Measurements from ENCODE around the gene PTDSS2. TPM values are rescaled to one million over a fixed set of nuclear protein-coding genes. Genes with fewer than 3 reads are reported as not detected.

The PTDSS2 gene
- total and polyA plus RNA-seq, 8 donors, result 11.3 to 44.7 (median 15.7) TPM

DNA sequence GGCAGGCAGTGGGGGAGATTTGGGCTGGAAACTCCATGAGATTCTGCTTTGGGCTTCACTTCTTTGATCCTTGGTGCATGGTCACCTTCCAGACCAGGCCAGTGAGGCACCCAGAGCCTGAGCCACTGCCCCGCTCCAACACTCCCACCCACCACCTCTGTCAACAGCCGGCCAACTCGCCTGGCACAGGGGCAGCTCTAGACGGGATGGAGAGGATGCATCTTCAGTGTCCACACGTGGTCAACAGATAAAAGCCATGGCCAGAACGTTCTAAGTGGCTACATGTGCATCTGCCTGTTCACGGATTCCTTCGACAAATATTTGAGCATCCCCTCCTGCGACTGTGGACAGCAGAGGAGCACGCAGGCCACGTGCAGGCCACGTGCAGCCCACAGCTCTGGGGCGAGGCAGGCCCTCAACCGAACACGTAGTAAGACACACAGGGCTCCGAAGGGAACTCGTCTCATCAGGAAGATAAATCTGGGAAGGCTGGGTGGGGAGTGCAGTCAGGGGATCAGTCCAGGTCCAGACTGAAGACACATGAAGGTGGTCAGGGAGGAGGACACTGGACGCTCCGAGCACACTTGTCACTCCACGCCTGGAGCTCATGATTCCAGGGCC, 88.5 kb downstream of the PTDSS2 start:
- peaks cover 6 to 15% (median 9%) of the 10 kb centered on the region in 3 donors for H3K4me1 ChIP-seq
- H3K9me3 ChIP-seq, result no peaks in the 10 kb centered on the region
- no peak for ATAC-seq
- no peak overlapping the region for H3K27ac ChIP-seq
- H3K27me3 ChIP-seq, result no peaks in the 10 kb centered on the region
- H3K36me3 ChIP-seq, result no peaks in the 10 kb centered on the region
- 85 to 87% methylated on average over 20 of the region's 20 CpGs for WGBS, 2 donors
- no peak for FAIRE-seq
- intact Hi-C loops (cut with DNase I), result no loop called here
- no peak overlapping the region for H3K4me3 ChIP-seq
- TF ChIP-seq, protein P1, sequence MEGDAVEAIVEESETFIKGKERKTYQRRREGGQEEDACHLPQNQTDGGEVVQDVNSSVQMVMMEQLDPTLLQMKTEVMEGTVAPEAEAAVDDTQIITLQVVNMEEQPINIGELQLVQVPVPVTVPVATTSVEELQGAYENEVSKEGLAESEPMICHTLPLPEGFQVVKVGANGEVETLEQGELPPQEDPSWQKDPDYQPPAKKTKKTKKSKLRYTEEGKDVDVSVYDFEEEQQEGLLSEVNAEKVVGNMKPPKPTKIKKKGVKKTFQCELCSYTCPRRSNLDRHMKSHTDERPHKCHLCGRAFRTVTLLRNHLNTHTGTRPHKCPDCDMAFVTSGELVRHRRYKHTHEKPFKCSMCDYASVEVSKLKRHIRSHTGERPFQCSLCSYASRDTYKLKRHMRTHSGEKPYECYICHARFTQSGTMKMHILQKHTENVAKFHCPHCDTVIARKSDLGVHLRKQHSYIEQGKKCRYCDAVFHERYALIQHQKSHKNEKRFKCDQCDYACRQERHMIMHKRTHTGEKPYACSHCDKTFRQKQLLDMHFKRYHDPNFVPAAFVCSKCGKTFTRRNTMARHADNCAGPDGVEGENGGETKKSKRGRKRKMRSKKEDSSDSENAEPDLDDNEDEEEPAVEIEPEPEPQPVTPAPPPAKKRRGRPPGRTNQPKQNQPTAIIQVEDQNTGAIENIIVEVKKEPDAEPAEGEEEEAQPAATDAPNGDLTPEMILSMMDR (IDR thresholded peaks at IDR 0.05), result no peak
- DNase-seq, result peak in 3 of 6 donors; percentile 4 to 58 (median 40)

DNA sequence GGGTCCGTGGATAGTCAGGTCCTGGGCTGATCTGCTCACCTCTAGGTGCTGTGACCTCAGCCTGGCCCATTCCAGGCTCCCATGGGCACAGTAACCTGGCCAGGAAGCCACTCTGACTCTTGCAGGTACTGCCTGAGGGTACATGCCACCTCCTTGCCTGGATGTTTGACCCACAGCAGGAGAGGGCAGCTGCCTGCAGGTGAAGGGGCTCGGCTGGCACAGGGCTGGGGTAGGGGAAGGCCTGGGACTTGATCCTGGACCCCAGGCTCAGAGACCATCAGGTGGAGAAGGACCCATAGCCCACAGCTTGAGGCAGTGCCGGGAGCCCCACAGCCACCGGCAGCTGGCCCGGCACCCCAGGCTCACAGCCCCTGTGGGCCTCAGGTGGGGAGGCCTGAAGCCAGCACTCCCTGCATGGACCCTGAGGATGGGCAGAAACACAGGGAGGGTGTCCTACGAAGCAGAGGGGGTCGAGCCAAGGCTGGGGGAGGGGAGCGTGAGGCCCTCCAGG, 89.9 kb downstream of the PTDSS2 start:
- Histone ChIP-seq H3K27ac (no peak overlapping the region), H3K4me3 (no peak overlapping the region), H3K4me1 (peaks cover 5 to 15% (median 6%) of the 10 kb centered on the region in 3 donors), H3K9me3 (no peaks in the 10 kb centered on the region), H3K27me3 (no peaks in the 10 kb centered on the region), H3K36me3 (no peaks in the 10 kb centered on the region)
- intact Hi-C loops (cut with DNase I), result no loop called here
- TF ChIP-seq, protein P1 (IDR thresholded peaks at IDR 0.05), result no peak
- ATAC-seq (no peak), DNase-seq (peak in 3 of 6 donors; percentile 7 to 77 (median 34)), FAIRE-seq (no peak)
- 84 to 89% methylated on average over 8 of the region's 8 CpGs for WGBS, 2 donors

Other genes starting within 250 kb of the PTDSS2 start
- gene BET1L, start 242.9 kb upstream of the PTDSS2 start, total RNA-seq, result 10 to 100 TPM; 29.8 to 53.4 (median 48.8) TPM
- gene BET1L, start 242.9 kb upstream of the PTDSS2 start, polyA plus RNA-seq, result 10 to 100 TPM; 27.7 to 30.7 TPM
- gene RIC8A, start 242.6 kb upstream of the PTDSS2 start, total RNA-seq, result 10 to 100 TPM; 29.7 to 49.3 (median 40.9) TPM
- gene RIC8A, start 242.6 kb upstream of the PTDSS2 start, polyA plus RNA-seq, result 10 to 100 TPM; 39.6 to 47.1 TPM
- 10 to 100 TPM in 4 of 6 donors, 1 to 10 TPM in 2; 7.7 to 13.2 (median 10.9) TPM for gene SIRT3, start 213.9 kb upstream of the PTDSS2 start, total RNA-seq
- 10 to 100 TPM; 21.4 to 25.1 TPM for gene SIRT3, start 213.9 kb upstream of the PTDSS2 start, polyA plus RNA-seq
- gene PSMD13, start 213.3 kb upstream of the PTDSS2 start, total RNA-seq, result 10 to 100 TPM; 35.5 to 48.3 (median 41.9) TPM
- gene PSMD13, start 213.3 kb upstream of the PTDSS2 start, polyA plus RNA-seq, result 100 to 1,000 TPM in 1 of 2 donors, 10 to 100 TPM in 1; 97.5 to 118 TPM
- gene NLRP6, start 171.9 kb upstream of the PTDSS2 start, total RNA-seq, result under 1 TPM in 4 of 6 donors, not detected in 2; 0.19 to 0.23 (median 0.20) TPM
- under 1 TPM; 0.05 to 0.08 TPM for gene NLRP6, start 171.9 kb upstream of the PTDSS2 start, polyA plus RNA-seq
- gene PGGHG, start 161.2 kb upstream of the PTDSS2 start, total RNA-seq, result 100 to 1,000 TPM in 4 of 6 donors, 10 to 100 TPM in 1, 1 to 10 TPM in 1; 8.9 to 534 (median 198) TPM
- 1,000 to 10,000 TPM; 1,516 to 4,700 TPM for gene PGGHG, start 161.2 kb upstream of the PTDSS2 start, polyA plus RNA-seq
- gene IFITM5, start 150.8 kb upstream of the PTDSS2 start, total RNA-seq, result not detected
- 1 to 10 TPM in 1 of 2 donors, under 1 TPM in 1; 0.56 to 1.2 TPM for gene IFITM5, start 150.8 kb upstream of the PTDSS2 start, polyA plus RNA-seq
- gene IFITM2, start 142.5 kb upstream of the PTDSS2 start, total RNA-seq, result 100 to 1,000 TPM in 2 of 6 donors, 10 to 100 TPM in 4; 32.1 to 120 (median 63.6) TPM
- 100 to 1,000 TPM; 169 to 182 TPM for gene IFITM2, start 142.5 kb upstream of the PTDSS2 start, polyA plus RNA-seq
- 10 to 100 TPM in 5 of 6 donors, 1 to 10 TPM in 1; 10.0 to 45.2 (median 18.9) TPM for gene IFITM1, start 136.2 kb upstream of the PTDSS2 start, total RNA-seq
- 10 to 100 TPM; 40.7 to 54.5 TPM for gene IFITM1, start 136.2 kb upstream of the PTDSS2 start, polyA plus RNA-seq
- gene IFITM3, start 129.4 kb upstream of the PTDSS2 start, total RNA-seq, result 100 to 1,000 TPM in 4 of 6 donors, 10 to 100 TPM in 2; 86.4 to 292 (median 135) TPM
- 100 to 1,000 TPM; 300 to 429 TPM for gene IFITM3, start 129.4 kb upstream of the PTDSS2 start, polyA plus RNA-seq
- gene B4GALNT4, start 80.8 kb upstream of the PTDSS2 start, total RNA-seq, result 1 to 10 TPM in 5 of 6 donors, under 1 TPM in 1; 0.95 to 4.8 (median 1.8) TPM
- gene B4GALNT4, start 80.8 kb upstream of the PTDSS2 start, polyA plus RNA-seq, result 10 to 100 TPM in 1 of 2 donors, 1 to 10 TPM in 1; 6.8 to 25.9 TPM
- gene PKP3, start 56.1 kb upstream of the PTDSS2 start, total RNA-seq, result 10 to 100 TPM; 23.4 to 36.1 (median 26.2) TPM
- 10 to 100 TPM; 33.8 to 50.5 TPM for gene PKP3, start 56.1 kb upstream of the PTDSS2 start, polyA plus RNA-seq
- gene SIGIRR, start 35.3 kb upstream of the PTDSS2 start, total RNA-seq, result 10 to 100 TPM; 39.2 to 62.1 (median 46.9) TPM
- 100 to 1,000 TPM; 138 to 158 TPM for gene SIGIRR, start 35.3 kb upstream of the PTDSS2 start, polyA plus RNA-seq
- 10 to 100 TPM in 4 of 6 donors, 1 to 10 TPM in 2; 6.2 to 32.1 (median 12.5) TPM for gene ANO9, start 8.3 kb upstream of the PTDSS2 start, total RNA-seq
- 10 to 100 TPM; 46.2 to 68.7 TPM for gene ANO9, start 8.3 kb upstream of the PTDSS2 start, polyA plus RNA-seq
- gene RNH1, start 57.0 kb downstream of the PTDSS2 start, total RNA-seq, result 10 to 100 TPM; 38.9 to 65.1 (median 59.1) TPM
- 10 to 100 TPM; 66.8 to 87.7 TPM for gene RNH1, start 57.0 kb downstream of the PTDSS2 start, polyA plus RNA-seq
- 10 to 100 TPM; 10.4 to 22.6 (median 19.2) TPM for gene HRAS, start 85.3 kb downstream of the PTDSS2 start, total RNA-seq
- gene HRAS, start 85.3 kb downstream of the PTDSS2 start, polyA plus RNA-seq, result 100 to 1,000 TPM; 103 to 130 TPM
- gene LRRC56, start 87.2 kb downstream of the PTDSS2 start, total RNA-seq, result 1 to 10 TPM in 5 of 6 donors, under 1 TPM in 1; 0.98 to 2.0 (median 1.6) TPM
- 1 to 10 TPM; 5.4 to 7.3 TPM for gene LRRC56, start 87.2 kb downstream of the PTDSS2 start, polyA plus RNA-seq
- gene LMNTD2, start 110.5 kb downstream of the PTDSS2 start, total RNA-seq, result 1 to 10 TPM; 2.7 to 6.9 (median 5.6) TPM
- 10 to 100 TPM; 10.4 to 24.2 TPM for gene LMNTD2, start 110.5 kb downstream of the PTDSS2 start, polyA plus RNA-seq
- gene RASSF7, start 110.7 kb downstream of the PTDSS2 start, total RNA-seq, result 10 to 100 TPM; 17.6 to 35.7 (median 27.9) TPM
- 100 to 1,000 TPM; 171 to 253 TPM for gene RASSF7, start 110.7 kb downstream of the PTDSS2 start, polyA plus RNA-seq
- 10 to 100 TPM; 11.2 to 17.2 (median 13.1) TPM for gene PHRF1, start 126.2 kb downstream of the PTDSS2 start, total RNA-seq
- 10 to 100 TPM; 15.6 to 39.3 TPM for gene PHRF1, start 126.2 kb downstream of the PTDSS2 start, polyA plus RNA-seq
- gene IRF7, start 165.7 kb downstream of the PTDSS2 start, total RNA-seq, result 10 to 100 TPM in 2 of 6 donors, 1 to 10 TPM in 4; 4.0 to 30.0 (median 9.1) TPM
- 10 to 100 TPM; 33.4 to 36.6 TPM for gene IRF7, start 165.7 kb downstream of the PTDSS2 start, polyA plus RNA-seq
- 1 to 10 TPM in 5 of 6 donors, under 1 TPM in 1; 0.61 to 2.7 (median 1.5) TPM for gene CDHR5, start 174.7 kb downstream of the PTDSS2 start, total RNA-seq
- gene CDHR5, start 174.7 kb downstream of the PTDSS2 start, polyA plus RNA-seq, result 1 to 10 TPM; 1.3 to 4.4 TPM
- under 1 TPM in 2 of 6 donors, not detected in 4; 0.58 to 0.69 TPM for gene SCT, start 176.9 kb downstream of the PTDSS2 start, total RNA-seq
- not detected for gene SCT, start 176.9 kb downstream of the PTDSS2 start, polyA plus RNA-seq
- gene DRD4, start 187.0 kb downstream of the PTDSS2 start, total RNA-seq, result 1 to 10 TPM in 1 of 6 donors, under 1 TPM in 5; 0.28 to 1.4 (median 0.66) TPM
- 1 to 10 TPM; 2.4 TPM for gene DRD4, start 187.0 kb downstream of the PTDSS2 start, polyA plus RNA-seq
- gene DEAF1, start 244.9 kb downstream of the PTDSS2 start, total RNA-seq, result 10 to 100 TPM; 15.9 to 26.9 (median 18.5) TPM
- gene DEAF1, start 244.9 kb downstream of the PTDSS2 start, polyA plus RNA-seq, result 10 to 100 TPM; 28.4 to 33.8 TPM
- gene TMEM80, start 245.5 kb downstream of the PTDSS2 start, total RNA-seq, result 10 to 100 TPM in 4 of 6 donors, 1 to 10 TPM in 2; 8.5 to 16.4 (median 14.2) TPM
- gene TMEM80, start 245.5 kb downstream of the PTDSS2 start, polyA plus RNA-seq, result 10 to 100 TPM; 18.6 to 24.7 TPM